ENCODE results near the gene PKN3. TPM values are rescaled to one million over a fixed set of nuclear protein-coding genes. Genes with fewer than 3 reads are reported as not detected.

PKN3 gene
- total and polyA plus RNA-seq, 2 of the 13 experiments (the other 11 are each of a cell fraction or from before 2014, with no cell fraction given), result 10.5 to 13.2 TPM

DNA sequence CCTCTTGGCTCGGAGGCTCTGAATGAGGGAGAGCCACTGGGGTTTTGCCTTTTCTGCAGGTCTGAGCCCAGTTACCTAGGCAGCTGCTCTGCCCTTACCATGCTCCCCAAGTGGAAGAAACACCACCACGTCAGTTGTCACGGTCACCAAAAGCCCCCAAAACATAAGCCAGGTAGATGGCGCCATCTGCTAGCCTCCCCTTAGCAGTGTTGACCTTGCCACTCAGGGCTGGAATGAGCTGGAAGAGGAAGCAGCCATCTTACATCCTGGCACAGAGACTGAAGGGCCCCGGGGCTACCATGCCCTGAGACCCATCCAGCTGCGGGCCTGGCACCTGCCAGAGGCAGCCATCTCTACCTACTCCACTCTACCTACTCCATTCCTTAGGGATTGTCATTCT, 62.1 kb downstream of the PKN3 start:
- intact Hi-C loops (cut with micrococcal nuclease; ENCODE audit: unreplicated experiment), result no loop called here
- FAIRE-seq (no peak), DNase-seq (ENCODE audit: low spot score) (no peak), ATAC-seq (peak; percentile 17)
- BruUV-seq (replicated peaks), result no TSS peak
- WGBS (ENCODE audit: low lambda C conversion rate), result 80% methylated on average over 1 of the region's 6 CpGs
- no peak overlapping the region for H3K4me3 ChIP-seq (replicated peaks in 1 of 3; ENCODE audit: insufficient read depth in 1 of 3, low read depth in 2 of 3, low read length in 3 of 3)
- peaks cover 45% of the 10 kb centered on the region for H3K4me1 ChIP-seq (ENCODE audit: insufficient read depth, low read length)
- ChIA-PET CTCF (ENCODE audit: low intra/inter-chr PET ratio, low total read pairs) (interaction anchor here (1.2 kb wide), 1 partner anchor 62 kb away, joined by 3 read pairs; the partner anchor contains the start of gene PKN3), POLR2A (interaction anchor here (0.6 to 1.7 kb wide), 4 partner anchors 13 to 1039 kb away, joined by 3 to 8 read pairs (median 4); partner anchors contain the start of gene ENDOG)
- H3K27ac ChIP-seq (ENCODE audit: extremely low read length, insufficient read depth, low read length), result peak overlapping the region; percentile 41
- H2AFZ ChIP-seq (ENCODE audit: low read length), result no peak overlapping the region
- no peaks in the 10 kb centered on the region for H4K20me1 ChIP-seq (ENCODE audit: insufficient read depth, low read length)
- no peaks in the 10 kb centered on the region for H3K9me3 ChIP-seq (ENCODE audit: low read length)
- peaks cover 2% of the 10 kb centered on the region for H3K79me2 ChIP-seq (ENCODE audit: insufficient read depth, low read length)
- H3K27me3 ChIP-seq (ENCODE audit: control insufficient read depth in 1 of 2, insufficient read depth in 2 of 2, low read length in 2 of 2), result no peaks in the 10 kb centered on the region
- in situ Hi-C loops (cut with HindIII; ENCODE audit: extremely low pct_ligation_motif_present, low pct_unique_long_range_greater_than_20kb), result no loop called here
- no peaks in the 10 kb centered on the region for H3K36me3 ChIP-seq (replicated peaks in 1 of 2; ENCODE audit: control insufficient read depth in 1 of 2, insufficient read depth in 2 of 2, low read length in 2 of 2)
- H3K4me2 ChIP-seq (ENCODE audit: low read depth, low read length), result peak overlapping the region; percentile 20; the same call in 1 of the 2 replicates
- H3K9ac ChIP-seq (ENCODE audit: insufficient read depth, low read depth, low read length), result no peak overlapping the region
- no peak for TF ChIP-seq HIC2 (CRISPR knock-in tag; IDR thresholded peaks at IDR 0.05; ENCODE audit: low read depth)
- no peak for TF ChIP-seq ZFYVE20 (CRISPR knock-in tag; IDR thresholded peaks at IDR 0.05; ENCODE audit: borderline replicate concordance, low read depth)
- no peak for TF ChIP-seq NCOA1 (CRISPR knock-in tag; IDR thresholded peaks at IDR 0.05)
- TF ChIP-seq CREM (IDR thresholded peaks at IDR 0.05), result no peak
- no peak for TF ChIP-seq CREM (CRISPR knock-in tag; IDR thresholded peaks at IDR 0.05)
- no peak for TF ChIP-seq DNMT3B (CRISPR knock-in tag; conservative IDR thresholded peaks at IDR 0.05)
- TF ChIP-seq ZNF737 (CRISPR knock-in tag; IDR thresholded peaks at IDR 0.05; ENCODE audit: borderline replicate concordance), result 0 out of 2 replicates have a peak, but pooled peaks have one; percentile 31
- TF ChIP-seq HNF4A (CRISPR knock-in tag; IDR thresholded peaks at IDR 0.05), result no peak
- TF ChIP-seq ZNF101 (CRISPR knock-in tag; IDR thresholded peaks at IDR 0.05; ENCODE audit: borderline replicate concordance, low read depth), result no peak
- no peak for TF ChIP-seq ZNF788 (CRISPR knock-in tag; IDR thresholded peaks at IDR 0.05; ENCODE audit: borderline replicate concordance)
- TF ChIP-seq ZNF256 (CRISPR knock-in tag; conservative IDR thresholded peaks at IDR 0.05), result no peak
- TF ChIP-seq, protein P1, sequence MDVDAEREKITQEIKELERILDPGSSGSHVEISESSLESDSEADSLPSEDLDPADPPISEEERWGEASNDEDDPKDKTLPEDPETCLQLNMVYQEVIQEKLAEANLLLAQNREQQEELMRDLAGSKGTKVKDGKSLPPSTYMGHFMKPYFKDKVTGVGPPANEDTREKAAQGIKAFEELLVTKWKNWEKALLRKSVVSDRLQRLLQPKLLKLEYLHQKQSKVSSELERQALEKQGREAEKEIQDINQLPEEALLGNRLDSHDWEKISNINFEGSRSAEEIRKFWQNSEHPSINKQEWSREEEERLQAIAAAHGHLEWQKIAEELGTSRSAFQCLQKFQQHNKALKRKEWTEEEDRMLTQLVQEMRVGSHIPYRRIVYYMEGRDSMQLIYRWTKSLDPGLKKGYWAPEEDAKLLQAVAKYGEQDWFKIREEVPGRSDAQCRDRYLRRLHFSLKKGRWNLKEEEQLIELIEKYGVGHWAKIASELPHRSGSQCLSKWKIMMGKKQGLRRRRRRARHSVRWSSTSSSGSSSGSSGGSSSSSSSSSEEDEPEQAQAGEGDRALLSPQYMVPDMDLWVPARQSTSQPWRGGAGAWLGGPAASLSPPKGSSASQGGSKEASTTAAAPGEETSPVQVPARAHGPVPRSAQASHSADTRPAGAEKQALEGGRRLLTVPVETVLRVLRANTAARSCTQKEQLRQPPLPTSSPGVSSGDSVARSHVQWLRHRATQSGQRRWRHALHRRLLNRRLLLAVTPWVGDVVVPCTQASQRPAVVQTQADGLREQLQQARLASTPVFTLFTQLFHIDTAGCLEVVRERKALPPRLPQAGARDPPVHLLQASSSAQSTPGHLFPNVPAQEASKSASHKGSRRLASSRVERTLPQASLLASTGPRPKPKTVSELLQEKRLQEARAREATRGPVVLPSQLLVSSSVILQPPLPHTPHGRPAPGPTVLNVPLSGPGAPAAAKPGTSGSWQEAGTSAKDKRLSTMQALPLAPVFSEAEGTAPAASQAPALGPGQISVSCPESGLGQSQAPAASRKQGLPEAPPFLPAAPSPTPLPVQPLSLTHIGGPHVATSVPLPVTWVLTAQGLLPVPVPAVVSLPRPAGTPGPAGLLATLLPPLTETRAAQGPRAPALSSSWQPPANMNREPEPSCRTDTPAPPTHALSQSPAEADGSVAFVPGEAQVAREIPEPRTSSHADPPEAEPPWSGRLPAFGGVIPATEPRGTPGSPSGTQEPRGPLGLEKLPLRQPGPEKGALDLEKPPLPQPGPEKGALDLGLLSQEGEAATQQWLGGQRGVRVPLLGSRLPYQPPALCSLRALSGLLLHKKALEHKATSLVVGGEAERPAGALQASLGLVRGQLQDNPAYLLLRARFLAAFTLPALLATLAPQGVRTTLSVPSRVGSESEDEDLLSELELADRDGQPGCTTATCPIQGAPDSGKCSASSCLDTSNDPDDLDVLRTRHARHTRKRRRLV (CRISPR knock-in tag; IDR thresholded peaks at IDR 0.05), result no peak
- no peak for TF ChIP-seq ZNF446 (CRISPR knock-in tag; IDR thresholded peaks at IDR 0.05)
- TF ChIP-seq ATF7-NPFF (CRISPR knock-in tag; IDR thresholded peaks at IDR 0.05; ENCODE audit: low read depth), result no peak
- no peak for TF ChIP-seq IRF1 (CRISPR knock-in tag; IDR thresholded peaks at IDR 0.05; ENCODE audit: low read depth)
- no peak for TF ChIP-seq JARID2 (CRISPR knock-in tag; IDR thresholded peaks at IDR 0.05; ENCODE audit: insufficient replicate concordance)
- TF ChIP-seq ZBTB37 (CRISPR knock-in tag; IDR thresholded peaks at IDR 0.05), result no peak
